Sigmoid colon (tissue), 7 donors: ENCODE measurements around the gene STAT1. TPM values are rescaled to one million over a fixed set of nuclear protein-coding genes. Genes with fewer than 3 reads are reported as not detected.

Experiments
- DNase-seq: peaks from one replicate; pipeline ENCODE4 v3.0.0-alpha.2; 2019
- H3K27ac ChIP-seq, 4 donors: fragments of 200-600 bp; sonication (generic); one replicate each; pipeline ENCODE4 v1.5.1; 2016 to 2019; ENCODE audit warnings: mild to moderate bottlenecking in 1 of 4
- H3K27me3 ChIP-seq, 3 donors: fragments of 200-600 bp; sonication (generic); one replicate each; pipeline ENCODE4 v1.5.1; 2019; ENCODE audit warnings: mild to moderate bottlenecking in 1 of 3
- H3K36me3 ChIP-seq, 4 donors: fragments of 200-600 bp; sonication (generic); one replicate each; pipeline ENCODE4 v1.5.1; 2016 to 2019
- H3K4me1 ChIP-seq, 4 donors: fragments of 200-600 bp; sonication (generic); one replicate each; pipeline ENCODE4 v1.5.1; 2017 to 2019
- H3K4me3 ChIP-seq, 4 donors: fragments of 200-600 bp; sonication (generic); one replicate each; pipeline ENCODE4 v1.5.1; 2017 to 2019; ENCODE audit warnings: mild to moderate bottlenecking in 2 of 4, moderate library complexity in 1 of 4
- H3K9me3 ChIP-seq, 4 donors: fragments of 200-600 bp in 3 of 4; sonication (generic) in 3 of 4; one replicate each; pipeline versions ENCODE4 v1.5.1 to v1.6.1; 2013 to 2019
- CTCF ChIP-seq, 4 experiments: fragments of 450-650 bp in 3 of 4; fragments of 200-600 bp in 1 of 4; IDR thresholded peaks; one replicate each; pipeline ENCODE4 v1.5.1; 2016 to 2019; ENCODE audit warnings: antibody characterized with exemption in 4 of 4, mild to moderate bottlenecking in 3 of 4, moderate library complexity in 2 of 4
- EP300 ChIP-seq, 4 donors: sonication (generic); formaldehyde crosslinking; IDR thresholded peaks; one replicate each; pipeline ENCODE4 v1.6.1; 2017; ENCODE audit warnings: antibody characterized with exemption in 4 of 4
- POLR2A ChIP-seq, 2 donors: fragments of 450-650 bp; IDR thresholded peaks; one replicate each; pipeline ENCODE4 v1.6.1; 2016; ENCODE audit warnings: antibody characterized with exemption in 2 of 2, mild to moderate bottlenecking in 2 of 2, moderate library complexity in 2 of 2
- POLR2AphosphoS5 ChIP-seq, 4 donors: sonication (generic); formaldehyde crosslinking; IDR thresholded peaks; one replicate each; pipeline ENCODE4 v1.6.1; 2017; ENCODE audit warnings: antibody characterized with exemption in 4 of 4
- WGBS, 2 donors: extraction: QIAGEN DNeasy Blood & Tissue Kit; methylation state at CpG; one replicate each; pipeline ENCODE4 v1.1.7; 2013; 5-methylcytosine and 5-hydroxymethylcytosine counted together
- intact Hi-C: fragments of 100-400 bp; cut with DNase I; formaldehyde crosslinking; loops from one replicate; pipeline ENCODE4 v1.15.1; 2023
- polyA plus RNA-seq, 3 donors: library from polyadenylated mRNA; stranded (reverse); fragments of 200-250 nt; gene quantifications; one replicate each; pipeline ENCODE4 v1.2.3, GENCODE V29; 2013
- total RNA-seq, 4 donors: library from RNA; depleted of rRNA; stranded (reverse); fragments of >200 nt; gene quantifications; one replicate each; pipeline ENCODE4 v1.1.0, GENCODE V29; 2016
- donor health status: healthy with polysubstance abuse.
- donor health status: Bipolar disorder and iron deficiency.
- donor health status: healthy.

The STAT1 gene
- total and polyA plus RNA-seq, 7 donors = 32.8 to 93.8 (median 51.8) TPM

- H3K36me3 ChIP-seq = peaks cover 36 to 100% (median 67%) of the 10 kb centered on the region in 4 donors
These were observed 32.2 kb downstream of the STAT1 start for GRCh38 chr2:190981733-190982132.

GRCh38 chr2:190981333-190981732 lies 32.6 kb downstream of the STAT1 start:
- 90 to 93% methylated on average over 6 of the region's 6 CpGs for WGBS, 2 donors
- no peak overlapping the region for H3K27ac ChIP-seq
- no peaks in the 10 kb centered on the region for H3K9me3 ChIP-seq
- intact Hi-C loops = no loop called here
- H3K4me3 ChIP-seq = no peak overlapping the region
- H3K4me1 ChIP-seq = no peaks in the 10 kb centered on the region
- peaks cover 32 to 100% (median 67%) of the 10 kb centered on the region in 4 donors for H3K36me3 ChIP-seq
- TF ChIP-seq CTCF (IDR thresholded peaks at IDR 0.05) = no peak
- no peak for TF ChIP-seq POLR2AphosphoS5 (IDR thresholded peaks at IDR 0.05)
- no peak for TF ChIP-seq POLR2A (IDR thresholded peaks at IDR 0.05)
- TF ChIP-seq EP300 (IDR thresholded peaks at IDR 0.05) = no peak
- H3K27me3 ChIP-seq = no peaks in the 10 kb centered on the region
- no peak for DNase-seq

More at GRCh38 chr2:190981733-190982132, 32.2 kb downstream of the STAT1 start:
- Histone ChIP-seq H3K27ac (no peak overlapping the region), H3K27me3 (no peaks in the 10 kb centered on the region), H3K4me1 (no peaks in the 10 kb centered on the region), H3K9me3 (no peaks in the 10 kb centered on the region), H3K4me3 (no peak overlapping the region)
- WGBS, 2 donors = 86 to 95% methylated on average over 1 of the region's 1 CpG
- intact Hi-C loops = no loop called here
- DNase-seq = no peak
- TF ChIP-seq POLR2A (IDR thresholded peaks at IDR 0.05) (no peak), EP300 (IDR thresholded peaks at IDR 0.05) (no peak), POLR2AphosphoS5 (IDR thresholded peaks at IDR 0.05) (no peak), CTCF (IDR thresholded peaks at IDR 0.05) (no peak)

- DNase-seq = no peak
- H3K36me3 ChIP-seq = peaks cover 32 to 100% (median 66%) of the 10 kb centered on the region in 4 donors
- H3K27ac ChIP-seq = peak overlapping the region; percentile 10 to 45 (median 32)
- H3K9me3 ChIP-seq = no peaks in the 10 kb centered on the region
- H3K4me1 ChIP-seq = no peaks in the 10 kb centered on the region
- 44 to 67% methylated on average over 10 of the region's 10 CpGs for WGBS, 2 donors
- intact Hi-C loops = no loop called here
- TF ChIP-seq EP300 (IDR thresholded peaks at IDR 0.05) (no peak), POLR2A (IDR thresholded peaks at IDR 0.05) (no peak), CTCF (IDR thresholded peaks at IDR 0.05) (no peak), POLR2AphosphoS5 (IDR thresholded peaks at IDR 0.05) (no peak)
- H3K27me3 ChIP-seq = no peaks in the 10 kb centered on the region
- no peak overlapping the region for H3K4me3 ChIP-seq
These were observed 33.3 kb downstream of the STAT1 start for GRCh38 chr2:190980630-190981209.

GRCh38 chr2:190979906-190980629 lies 33.9 kb downstream of the STAT1 start:
- 13 to 27% methylated on average over 14 of the region's 14 CpGs for WGBS, 2 donors
- peak overlapping the region; percentile 10 to 45 (median 32) for H3K27ac ChIP-seq
- H3K36me3 ChIP-seq = peaks cover 31 to 100% (median 65%) of the 10 kb centered on the region in 4 donors
- H3K4me1 ChIP-seq = no peaks in the 10 kb centered on the region
- H3K9me3 ChIP-seq = no peaks in the 10 kb centered on the region
- intact Hi-C loops = no loop called here
- DNase-seq = peak; percentile 76
- H3K4me3 ChIP-seq = no peak overlapping the region
- TF ChIP-seq EP300 (IDR thresholded peaks at IDR 0.05) (no peak), POLR2A (IDR thresholded peaks at IDR 0.05) (no peak), POLR2AphosphoS5 (IDR thresholded peaks at IDR 0.05) (no peak), CTCF (IDR thresholded peaks at IDR 0.05) (no peak)
- H3K27me3 ChIP-seq = no peaks in the 10 kb centered on the region
